Neural cell (in vitro differentiated cells): ENCODE data around the gene EIF3C.
"Not testable (repeated sequence)": the region's sequence is repeated elsewhere in the genome, so short reads cannot be mapped to it uniquely, and the experiment has no call there.

Experiments used
- CTCF ChIP-seq: fragments of 450-650 bp; IDR thresholded peaks from 2 replicates; pipeline ENCODE4 v1.5.1; 2014; ENCODE audit warnings: antibody characterized with exemption, mild to moderate bottlenecking, moderate library complexity; ENCODE audit not compliant: poor library complexity, severe bottlenecking
- EZH2 ChIP-seq: fragments of 200-600, 300-800 bp; shearing (Covaris generic), sonication (generic); IDR thresholded peaks from 2 replicates; pipeline ENCODE4 v1.6.1; 2014; ENCODE audit warnings: antibody characterized with exemption, low read length, borderline replicate concordance, mild to moderate bottlenecking; ENCODE audit not compliant: insufficient read depth, poor library complexity, severe bottlenecking
- POLR2AphosphoS5 ChIP-seq: IDR thresholded peaks from 2 replicates; pipeline ENCODE4 v1.6.1; 2012
- RAD21 ChIP-seq: fragments of 450-650 bp; conservative IDR thresholded peaks from 2 replicates; pipeline ENCODE4 v1.6.1; 2014; ENCODE audit warnings: antibody characterized with exemption, mild to moderate bottlenecking, moderate library complexity
- SMC3 ChIP-seq: fragments of 450-650 bp; conservative IDR thresholded peaks from 2 replicates; pipeline ENCODE4 v1.6.1; 2014; ENCODE audit warnings: antibody characterized with exemption, mild to moderate bottlenecking, moderate library complexity; ENCODE audit not compliant: poor library complexity

- TF ChIP-seq POLR2AphosphoS5, EZH2, CTCF, RAD21, SMC3: not testable (repeated sequence)
Observed at GRCh38 chr16:28700349-28700748, 10.9 kb upstream of the EIF3C start.
